Measurements from ENCODE around the gene ACTR3C.
"Not testable (repeated sequence)": the region's sequence is repeated elsewhere in the genome, so short reads cannot be mapped to it uniquely, and the experiment has no call there.

ACTR3C gene

GRCh38 chr7:150271898-150272297, 51.4 kb downstream of the ACTR3C start:
- DNase-seq, result not testable (repeated sequence)

DNA sequence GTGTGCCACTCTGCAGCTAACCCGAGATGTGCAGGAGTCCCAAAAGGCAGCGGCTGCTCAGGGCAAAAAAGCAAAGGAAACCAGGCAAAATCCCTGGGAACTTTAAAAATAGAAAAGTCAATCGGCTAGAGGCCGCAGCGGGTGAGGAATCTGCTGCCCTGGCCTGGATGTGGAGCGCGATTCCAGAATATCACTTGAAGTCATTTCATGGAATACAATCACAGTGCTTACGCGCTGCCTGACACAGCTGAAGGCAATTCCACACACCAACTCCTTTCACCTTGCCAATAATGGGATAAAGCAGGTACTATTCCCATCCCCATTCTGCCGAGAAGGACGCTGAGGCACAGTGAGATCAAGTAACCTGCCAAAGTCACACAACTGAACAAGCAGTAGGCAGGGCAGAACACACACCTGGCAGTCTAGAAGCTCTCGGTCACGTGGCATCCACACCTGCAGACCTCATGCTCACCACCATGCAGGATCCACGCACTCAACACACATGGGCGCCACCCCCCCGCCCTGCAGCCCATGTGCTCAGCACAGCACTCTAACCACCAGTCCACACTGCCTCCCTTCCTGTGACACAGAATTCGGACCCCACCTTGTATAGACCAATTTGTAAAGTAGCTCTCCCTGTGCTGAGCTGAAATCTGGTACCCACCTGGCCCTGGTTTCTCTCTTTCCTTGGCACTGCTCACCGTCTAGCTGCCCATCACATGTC, 53.1 kb downstream of the ACTR3C start:
- not testable (repeated sequence) for DNase-seq

DNA sequence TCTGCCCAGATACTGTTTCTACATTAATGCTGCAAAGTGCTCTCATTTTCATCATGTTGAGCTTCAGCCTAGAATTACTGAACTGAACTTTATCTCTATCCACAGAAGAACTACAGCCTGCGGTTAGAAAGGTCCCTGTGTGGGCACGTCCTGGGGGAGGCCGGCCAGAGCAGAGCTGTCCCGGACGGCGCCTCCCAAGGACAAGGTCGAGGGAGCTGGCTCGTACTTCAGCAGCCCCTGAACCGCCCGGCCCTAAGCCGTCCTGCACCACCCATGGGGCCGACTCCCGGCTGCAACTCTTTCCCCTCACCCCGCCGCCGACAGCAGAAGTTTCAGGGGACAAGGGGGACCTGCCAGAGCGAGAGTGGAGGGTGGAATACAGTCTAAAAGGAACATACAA, 54.5 kb downstream of the ACTR3C start:
- DNase-seq, result not testable (repeated sequence)

- DNase-seq, result not testable (repeated sequence)
Measured at GRCh38 chr7:150268287-150268686, 55.1 kb downstream of the ACTR3C start.

- DNase-seq, result not testable (repeated sequence)
Measured at GRCh38 chr7:150266953-150267665, 56.2 kb downstream of the ACTR3C start.

- DNase-seq, result not testable (repeated sequence)
Measured at GRCh38 chr7:150262656-150263055, 60.7 kb downstream of the ACTR3C start.

- DNase-seq, result not testable (repeated sequence)
Measured at GRCh38 chr7:150247745-150248144, 75.6 kb downstream of the ACTR3C start.

- not testable (repeated sequence) for DNase-seq
Measured at GRCh38 chr7:150245208-150245607, 78.1 kb downstream of the ACTR3C start.

DNA sequence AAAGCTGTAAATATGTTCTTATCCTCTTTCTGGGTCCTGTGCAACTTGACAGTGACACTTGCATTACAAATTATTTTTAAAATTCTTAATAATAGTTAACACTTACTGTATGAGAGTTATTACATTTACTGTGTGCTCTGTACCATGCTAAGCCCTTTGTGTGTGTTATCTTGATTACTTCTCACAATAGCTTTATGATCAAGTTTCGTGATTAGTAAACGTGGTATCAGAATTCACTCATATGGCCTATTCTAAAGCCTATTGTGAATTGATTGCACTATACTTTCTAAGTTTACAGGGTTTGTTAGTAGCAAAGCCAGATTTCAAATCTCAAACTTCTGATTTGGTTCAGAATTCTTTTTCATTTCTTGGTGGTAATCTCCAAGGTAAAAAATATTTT, 80.4 kb downstream of the ACTR3C start:
- not testable (repeated sequence) for DNase-seq

DNA sequence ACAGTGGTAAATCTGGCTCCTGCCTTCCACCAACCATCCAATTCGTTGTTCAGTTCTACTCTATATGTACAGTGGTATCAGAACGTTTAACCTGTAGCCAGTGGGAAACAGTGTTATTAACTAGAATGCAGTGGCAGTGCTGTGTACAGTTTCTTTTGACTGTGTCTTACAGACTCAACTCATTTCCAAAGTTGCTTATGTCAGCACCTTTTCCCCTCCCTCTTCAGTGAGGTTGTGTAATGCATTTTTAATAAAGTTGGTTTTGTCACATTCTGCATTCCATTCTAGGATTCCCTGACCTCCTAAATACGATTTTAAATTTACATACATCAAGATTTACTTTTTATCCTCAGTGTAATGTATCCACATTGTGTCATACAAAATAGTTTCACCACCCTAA, 97.9 kb downstream of the ACTR3C start:
- DNase-seq, result not testable (repeated sequence)

DNA sequence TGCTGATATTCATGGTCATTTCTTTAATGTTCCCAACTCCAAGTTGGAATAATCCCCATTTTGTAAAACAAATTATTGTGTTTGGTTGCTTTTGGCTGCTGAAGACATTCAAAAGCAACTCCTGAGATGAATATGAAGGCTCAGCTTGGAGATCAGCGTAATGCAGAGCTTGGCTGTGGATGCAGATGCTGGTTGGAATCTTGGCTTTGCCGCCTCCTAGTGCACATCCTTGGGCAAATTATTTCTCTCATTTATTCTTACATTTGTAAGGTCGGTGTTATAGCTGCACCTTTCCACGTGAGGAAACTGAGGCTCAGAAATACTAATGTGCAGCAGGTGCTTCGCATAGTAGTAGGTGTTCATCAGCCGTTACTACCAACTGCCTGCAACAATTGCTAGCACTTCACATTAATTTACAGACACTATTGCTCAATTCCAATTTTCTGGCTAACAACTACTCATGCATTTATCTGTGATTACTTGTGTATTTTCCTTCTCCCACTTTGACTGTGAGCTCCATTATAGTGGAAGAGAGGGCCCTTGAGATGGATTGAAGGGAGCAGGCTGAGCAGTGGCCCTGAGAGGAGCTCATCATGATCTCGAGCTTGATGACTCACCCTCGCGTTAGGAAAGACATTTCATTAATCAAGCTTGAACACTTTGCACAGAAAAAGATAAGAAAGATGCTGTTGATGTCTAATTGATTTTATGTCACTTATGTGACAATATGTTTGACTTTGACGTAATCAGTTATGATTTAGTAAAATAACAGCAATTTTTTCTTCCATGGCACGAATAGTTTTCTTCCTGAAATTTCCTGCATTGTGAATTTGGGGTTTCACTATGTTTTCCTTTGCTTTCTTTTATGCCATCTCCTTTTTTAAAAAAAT, 101.0 kb downstream of the ACTR3C start:
- DNase-seq, result not testable (repeated sequence)

DNA sequence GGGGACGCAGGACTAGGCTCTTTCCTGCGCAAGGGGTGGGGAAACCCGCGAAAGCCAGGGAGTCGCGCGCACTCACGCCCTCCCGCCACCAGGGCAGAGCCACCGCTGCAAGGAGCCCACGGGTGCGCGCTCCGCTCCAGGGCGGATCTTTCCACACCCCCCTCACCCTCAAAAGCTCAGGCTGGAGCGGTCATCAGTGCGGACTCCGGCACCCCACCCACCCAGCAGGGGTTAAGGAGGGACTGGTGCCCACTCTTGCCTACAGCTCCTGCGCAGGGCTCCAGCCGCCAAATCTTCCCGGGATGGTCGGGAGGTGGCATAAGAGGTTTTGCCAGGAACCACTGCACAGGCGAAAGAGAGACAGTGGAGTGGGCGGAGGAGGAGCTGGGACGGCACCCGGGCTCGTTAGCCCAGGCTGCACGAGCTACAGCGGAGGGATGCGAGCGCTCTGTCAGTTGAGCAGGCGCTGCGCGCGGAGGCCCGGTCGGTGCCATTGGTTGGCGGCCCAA, 102.6 kb downstream of the ACTR3C start:
- peak; percentile 40 for DNase-seq

- not testable (repeated sequence) for DNase-seq
Measured at GRCh38 chr7:150219941-150220658, 103.2 kb downstream of the ACTR3C start.

GRCh38 chr7:150206848-150207247, 116.5 kb downstream of the ACTR3C start:
- not testable (repeated sequence) for DNase-seq

DNA sequence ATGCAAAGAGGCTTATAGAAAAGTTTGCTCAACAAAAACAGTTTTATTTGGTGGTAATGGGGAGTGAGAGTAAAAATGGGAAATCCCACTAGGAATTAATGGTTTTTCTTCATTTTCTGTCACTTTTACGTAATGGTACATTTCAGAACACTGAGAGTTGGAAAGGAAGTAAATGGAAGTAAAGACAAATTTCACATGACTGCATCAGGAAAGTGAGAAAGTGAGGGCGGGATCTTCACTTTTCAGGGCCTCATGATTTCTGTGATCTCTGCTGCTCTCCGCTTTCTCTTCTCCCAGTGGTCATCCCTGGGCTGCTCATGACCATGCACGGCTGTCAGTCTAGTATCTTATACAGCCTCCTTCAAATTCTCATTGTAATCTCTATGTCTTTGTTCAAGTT, 117.5 kb downstream of the ACTR3C start:
- DNase-seq, result not testable (repeated sequence)

GRCh38 chr7:150204577-150204976, 118.8 kb downstream of the ACTR3C start:
- DNase-seq, result not testable (repeated sequence)

DNA sequence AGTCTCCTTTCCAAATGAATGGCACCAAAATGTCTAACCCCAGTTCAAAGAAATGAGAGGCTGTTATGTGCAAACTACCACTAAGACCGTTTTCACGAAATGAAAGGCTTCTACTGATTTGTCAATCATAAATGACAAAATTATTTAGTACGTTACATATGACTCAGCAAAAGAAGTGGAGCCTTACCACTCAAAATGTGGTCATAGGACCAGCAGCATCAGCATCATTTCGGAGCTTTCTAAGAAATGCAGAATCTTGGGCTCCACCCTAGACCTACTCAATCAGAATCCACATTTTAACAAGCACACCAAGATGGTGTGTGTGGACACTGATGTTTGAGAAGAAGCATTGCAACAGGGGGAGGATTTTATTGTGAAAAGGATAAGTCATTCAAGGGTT, 120.5 kb downstream of the ACTR3C start:
- DNase-seq, result not testable (repeated sequence)

Measured in NCI-H146 (cell line).